Measurements from ENCODE around the gene ASNS.

ASNS gene

GRCh38 chr7:97845622-97846203 is 26.5 kb downstream of the ASNS start:
- in situ Hi-C loops (cut with MboI; ENCODE audit: low sequenced_read_pairs), result loop anchor here (25.0 kb wide), 1 partner anchor 733 kb away; the partner anchor contains the start of gene SDHAF3

DNA sequence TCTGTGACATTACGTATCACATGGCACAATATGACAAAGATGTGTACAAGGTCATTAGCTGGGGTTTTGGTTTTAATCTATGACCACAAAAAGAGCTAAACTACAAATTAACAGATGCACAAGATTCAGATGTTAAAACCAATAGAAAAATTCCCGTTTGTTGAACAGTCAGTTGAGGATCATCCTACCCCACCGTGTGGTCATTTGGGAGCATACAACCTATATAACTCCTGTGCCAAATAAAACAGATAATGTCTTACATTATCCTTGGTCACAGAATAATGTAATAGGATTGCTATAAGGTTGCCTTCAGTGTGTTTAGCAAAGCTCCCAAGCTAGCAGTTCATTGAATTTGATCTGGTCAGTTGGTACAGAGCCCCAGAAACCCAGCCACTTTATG is 28.2 kb downstream of the ASNS start:
- in situ Hi-C loops (cut with MboI; ENCODE audit: low sequenced_read_pairs), result loop anchor here (25.0 kb wide), 1 partner anchor 732 kb away; the partner anchor contains the start of gene SDHAF3

DNA sequence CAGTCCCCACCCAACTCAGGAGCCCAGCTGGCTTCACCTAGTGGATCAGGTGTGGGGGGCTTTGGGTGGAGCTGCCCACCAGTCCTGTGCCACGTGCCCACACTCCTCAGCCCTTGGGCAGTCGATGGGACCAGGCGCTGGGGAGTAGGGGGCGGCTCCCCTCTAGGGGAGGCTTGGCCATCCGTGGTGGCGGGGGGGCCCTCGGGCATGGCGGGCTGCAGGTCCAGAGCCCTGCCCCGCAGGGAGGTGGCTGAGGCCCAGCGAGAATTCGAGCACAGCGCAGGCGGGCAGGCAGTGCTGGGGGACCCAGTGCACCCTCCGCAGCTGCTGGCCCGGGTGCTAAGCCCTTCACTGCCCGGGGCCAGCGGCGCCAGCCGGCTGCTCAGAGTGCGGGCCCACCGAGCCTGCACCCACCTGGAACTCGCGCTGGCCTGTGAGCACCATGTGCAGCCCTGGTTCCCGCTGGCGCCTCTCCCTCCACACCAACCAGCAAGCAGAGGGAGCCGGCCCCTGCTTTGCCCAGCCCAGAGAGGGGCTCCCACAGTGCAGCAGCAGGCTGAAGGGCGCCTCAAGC is 29.3 kb downstream of the ASNS start:
- in situ Hi-C loops (cut with MboI; ENCODE audit: low sequenced_read_pairs), result loop anchor here (25.0 kb wide), 1 partner anchor 731 kb away; the partner anchor contains the start of gene SDHAF3

- in situ Hi-C loops (cut with MboI; ENCODE audit: low sequenced_read_pairs), result loop anchor here (25.0 kb wide), 1 partner anchor 730 kb away; the partner anchor contains the start of gene SDHAF3
These were observed 30.2 kb downstream of the ASNS start for GRCh38 chr7:97842006-97842405.

DNA sequence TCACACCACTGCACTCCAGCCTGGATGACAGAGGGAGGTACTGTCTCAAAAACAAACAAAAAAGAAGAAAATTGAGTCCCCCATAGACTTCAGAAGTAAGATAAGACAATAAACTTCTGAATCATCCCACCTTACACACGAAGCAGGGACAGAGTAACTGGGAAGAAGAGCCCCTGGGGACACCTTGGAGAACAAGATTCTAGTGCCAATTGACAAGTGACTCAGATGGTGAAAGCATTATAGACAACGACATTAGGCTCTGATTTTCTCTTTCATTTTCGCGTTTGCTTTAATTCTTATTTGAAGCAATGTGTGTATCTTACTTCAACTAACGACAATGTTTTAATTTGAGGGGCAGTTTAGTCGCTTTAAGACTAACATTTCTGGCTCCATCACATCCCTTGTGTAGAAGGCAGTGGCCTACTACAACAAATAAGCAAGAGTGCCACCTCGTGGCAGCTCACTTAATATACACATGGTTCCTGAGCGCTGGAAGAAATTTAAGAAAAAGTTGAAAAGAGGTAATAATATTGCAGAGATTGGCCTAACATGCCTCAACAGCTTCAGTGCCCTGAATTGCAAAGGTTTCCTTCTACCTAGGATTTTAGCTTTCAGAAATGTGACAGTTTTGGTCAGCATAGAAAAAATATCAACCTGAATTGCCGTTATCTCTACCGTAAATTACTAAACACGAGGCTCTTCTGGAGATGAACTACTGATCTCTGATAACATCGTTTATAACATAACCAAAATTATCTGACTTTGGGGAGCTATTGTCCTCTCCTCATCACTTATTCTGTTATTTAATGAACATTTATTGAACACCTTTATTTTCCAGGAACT is 36.7 kb downstream of the ASNS start:
- in situ Hi-C loops (cut with MboI; ENCODE audit: low sequenced_read_pairs), result loop anchor here (25.0 kb wide), 1 partner anchor 723 kb away; the partner anchor contains the start of gene SDHAF3

DNA sequence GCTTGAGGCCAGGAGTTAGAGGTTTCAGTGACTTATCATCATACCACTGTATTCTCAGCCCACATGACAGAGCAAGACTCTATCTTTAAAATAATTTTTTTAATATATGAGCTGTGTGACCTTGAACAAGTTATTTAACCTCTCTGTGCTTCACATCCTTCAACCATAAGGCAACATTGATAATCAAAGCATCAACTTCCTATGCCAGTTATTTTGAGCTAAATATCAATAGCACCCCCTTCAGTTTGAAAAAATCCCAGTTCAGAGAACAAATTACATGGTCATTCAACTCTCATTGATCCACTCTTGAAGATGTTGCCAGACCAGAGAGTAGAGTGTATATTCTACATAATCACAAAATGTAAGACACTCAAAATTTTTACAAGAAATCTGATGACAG is 53.0 kb downstream of the ASNS start:
- in situ Hi-C loops (cut with MboI; ENCODE audit: low sequenced_read_pairs), result no loop called here

DNA sequence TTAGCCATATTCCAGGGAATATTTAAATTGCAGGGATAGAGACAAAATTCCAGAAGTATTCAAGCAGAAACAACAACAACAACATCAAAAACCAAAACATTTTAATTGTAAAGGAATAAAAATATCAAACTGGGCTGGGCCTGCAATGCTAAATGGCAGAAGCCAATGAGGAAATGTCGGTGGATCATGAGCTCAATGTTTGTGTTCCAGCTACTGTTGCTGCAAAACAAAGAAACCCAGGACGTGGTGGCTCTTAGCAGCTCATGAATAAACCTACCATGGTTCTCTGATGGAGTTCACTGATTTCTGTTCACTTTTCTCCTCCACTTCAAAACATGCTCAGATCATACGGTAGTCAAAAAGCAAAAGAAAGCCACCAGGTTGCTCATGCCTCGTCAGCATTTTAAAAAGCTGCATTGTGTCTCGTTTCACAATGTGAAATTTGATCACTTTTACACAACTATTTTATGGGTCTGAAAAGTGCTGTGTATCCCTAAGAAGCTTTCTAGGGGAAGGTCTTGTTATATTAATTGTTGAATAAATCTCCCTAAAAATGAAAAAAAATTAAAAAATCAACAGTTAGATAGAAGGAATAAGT is 54.0 kb downstream of the ASNS start:
- in situ Hi-C loops (cut with MboI; ENCODE audit: low sequenced_read_pairs), result no loop called here

Data from HL-60/S4 treated with retinoic acid at 250 ng/mL for 4 days and 3 days (cell line).